ENCODE data around the gene CLIC5.

CLIC5 gene

GRCh38 chr6:46015119-46015968, at the start of gene CLIC5:
Gene CLIC5 (minus strand): TSS chr6:46015860. CDS start chr6:46015542, 318 bp downstream.
- no peaks in the 10 kb centered on the region for H3K36me3 ChIP-seq (ENCODE audit: control insufficient read depth in 1 of 2, insufficient read depth in 2 of 2, low read length in 2 of 2)
- peaks cover 8% of the 10 kb centered on the region for H3K27me3 ChIP-seq (ENCODE audit: low read depth, low read length)
- H3K4me3 ChIP-seq (ENCODE audit: low read depth in 1 of 2, low read length in 2 of 2): peak within 1 kb of the TSS; percentile 57 to 69
- peaks cover 5 to 10% of the 10 kb centered on the region in 2 donors for H3K4me1 ChIP-seq (ENCODE audit: control insufficient read depth in 1 of 2, insufficient read depth in 2 of 2, low read length in 2 of 2)
- peaks cover 0 to 6% of the 10 kb centered on the region in 2 donors for H3K9me3 ChIP-seq (ENCODE audit: control insufficient read depth in 1 of 2, low read length in 2 of 2)
- H3K27ac ChIP-seq (ENCODE audit: low read length): no peak within 1 kb of the TSS

- Histone ChIP-seq H3K36me3 (ENCODE audit: control insufficient read depth in 1 of 2, insufficient read depth in 2 of 2, low read length in 2 of 2) (no peaks in the 10 kb centered on the region), H3K27me3 (ENCODE audit: low read depth, low read length) (no peaks in the 10 kb centered on the region), H3K27ac (ENCODE audit: low read length) (no peak overlapping the region), H3K4me1 (ENCODE audit: control insufficient read depth in 1 of 2, insufficient read depth in 2 of 2, low read length in 2 of 2) (no peaks in the 10 kb centered on the region), H3K9me3 (ENCODE audit: control insufficient read depth in 1 of 2, low read length in 2 of 2) (no peaks in the 10 kb centered on the region), H3K4me3 (ENCODE audit: low read depth in 1 of 2, low read length in 2 of 2) (no peak overlapping the region)
Observed at GRCh38 chr6:46062991-46063390, 47.3 kb upstream of the CLIC5 start.

- Histone ChIP-seq H3K4me3 (ENCODE audit: low read depth in 1 of 2, low read length in 2 of 2) (no peak overlapping the region), H3K36me3 (ENCODE audit: control insufficient read depth in 1 of 2, insufficient read depth in 2 of 2, low read length in 2 of 2) (no peaks in the 10 kb centered on the region), H3K27me3 (ENCODE audit: low read depth, low read length) (no peaks in the 10 kb centered on the region), H3K27ac (ENCODE audit: low read length) (no peak overlapping the region), H3K4me1 (ENCODE audit: control insufficient read depth in 1 of 2, insufficient read depth in 2 of 2, low read length in 2 of 2) (no peaks in the 10 kb centered on the region), H3K9me3 (ENCODE audit: control insufficient read depth in 1 of 2, low read length in 2 of 2) (no peaks in the 10 kb centered on the region)
Observed at GRCh38 chr6:46062312-46062711, 46.7 kb upstream of the CLIC5 start.

GRCh38 chr6:46061497-46061896, 45.8 kb upstream of the CLIC5 start:
- Histone ChIP-seq H3K36me3 (ENCODE audit: control insufficient read depth in 1 of 2, insufficient read depth in 2 of 2, low read length in 2 of 2) (no peaks in the 10 kb centered on the region), H3K4me3 (ENCODE audit: low read depth in 1 of 2, low read length in 2 of 2) (no peak overlapping the region), H3K4me1 (ENCODE audit: control insufficient read depth in 1 of 2, insufficient read depth in 2 of 2, low read length in 2 of 2) (no peaks in the 10 kb centered on the region), H3K27ac (ENCODE audit: low read length) (no peak overlapping the region), H3K9me3 (ENCODE audit: control insufficient read depth in 1 of 2, low read length in 2 of 2) (no peaks in the 10 kb centered on the region), H3K27me3 (ENCODE audit: low read depth, low read length) (no peaks in the 10 kb centered on the region)

- no peak overlapping the region for H3K4me3 ChIP-seq (ENCODE audit: low read depth in 1 of 2, low read length in 2 of 2)
- H3K9me3 ChIP-seq (ENCODE audit: control insufficient read depth in 1 of 2, low read length in 2 of 2): no peaks in the 10 kb centered on the region
- no peaks in the 10 kb centered on the region for H3K4me1 ChIP-seq (ENCODE audit: control insufficient read depth in 1 of 2, insufficient read depth in 2 of 2, low read length in 2 of 2)
- H3K36me3 ChIP-seq (ENCODE audit: control insufficient read depth in 1 of 2, insufficient read depth in 2 of 2, low read length in 2 of 2): no peaks in the 10 kb centered on the region
- H3K27me3 ChIP-seq (ENCODE audit: low read depth, low read length): no peaks in the 10 kb centered on the region
- H3K27ac ChIP-seq (ENCODE audit: low read length): no peak overlapping the region
Observed at GRCh38 chr6:46059608-46060007, 43.9 kb upstream of the CLIC5 start.

GRCh38 chr6:46058951-46059350, 43.3 kb upstream of the CLIC5 start:
- Histone ChIP-seq H3K36me3 (ENCODE audit: control insufficient read depth in 1 of 2, insufficient read depth in 2 of 2, low read length in 2 of 2) (no peaks in the 10 kb centered on the region), H3K4me3 (ENCODE audit: low read depth in 1 of 2, low read length in 2 of 2) (no peak overlapping the region), H3K9me3 (ENCODE audit: control insufficient read depth in 1 of 2, low read length in 2 of 2) (no peaks in the 10 kb centered on the region), H3K27ac (ENCODE audit: low read length) (no peak overlapping the region), H3K4me1 (ENCODE audit: control insufficient read depth in 1 of 2, insufficient read depth in 2 of 2, low read length in 2 of 2) (no peaks in the 10 kb centered on the region), H3K27me3 (ENCODE audit: low read depth, low read length) (no peaks in the 10 kb centered on the region)

GRCh38 chr6:46057792-46058191, 42.1 kb upstream of the CLIC5 start:
- Histone ChIP-seq H3K27ac (ENCODE audit: low read length) (no peak overlapping the region), H3K9me3 (ENCODE audit: control insufficient read depth in 1 of 2, low read length in 2 of 2) (no peaks in the 10 kb centered on the region), H3K4me1 (ENCODE audit: control insufficient read depth in 1 of 2, insufficient read depth in 2 of 2, low read length in 2 of 2) (no peaks in the 10 kb centered on the region), H3K27me3 (ENCODE audit: low read depth, low read length) (no peaks in the 10 kb centered on the region), H3K36me3 (ENCODE audit: control insufficient read depth in 1 of 2, insufficient read depth in 2 of 2, low read length in 2 of 2) (no peaks in the 10 kb centered on the region), H3K4me3 (ENCODE audit: low read depth in 1 of 2, low read length in 2 of 2) (no peak overlapping the region)

- Histone ChIP-seq H3K27ac (ENCODE audit: low read length) (no peak overlapping the region), H3K36me3 (ENCODE audit: control insufficient read depth in 1 of 2, insufficient read depth in 2 of 2, low read length in 2 of 2) (no peaks in the 10 kb centered on the region), H3K4me3 (ENCODE audit: low read depth in 1 of 2, low read length in 2 of 2) (no peak overlapping the region), H3K9me3 (ENCODE audit: control insufficient read depth in 1 of 2, low read length in 2 of 2) (no peaks in the 10 kb centered on the region), H3K27me3 (ENCODE audit: low read depth, low read length) (no peaks in the 10 kb centered on the region), H3K4me1 (ENCODE audit: control insufficient read depth in 1 of 2, insufficient read depth in 2 of 2, low read length in 2 of 2) (no peaks in the 10 kb centered on the region)
Observed at GRCh38 chr6:46056906-46057529, 41.4 kb upstream of the CLIC5 start.

- H3K27me3 ChIP-seq (ENCODE audit: low read depth, low read length): no peaks in the 10 kb centered on the region
- H3K36me3 ChIP-seq (ENCODE audit: control insufficient read depth in 1 of 2, insufficient read depth in 2 of 2, low read length in 2 of 2): no peaks in the 10 kb centered on the region
- H3K4me3 ChIP-seq (ENCODE audit: low read depth in 1 of 2, low read length in 2 of 2): no peak overlapping the region
- no peaks in the 10 kb centered on the region for H3K4me1 ChIP-seq (ENCODE audit: control insufficient read depth in 1 of 2, insufficient read depth in 2 of 2, low read length in 2 of 2)
- no peaks in the 10 kb centered on the region for H3K9me3 ChIP-seq (ENCODE audit: control insufficient read depth in 1 of 2, low read length in 2 of 2)
- peak overlapping the region; percentile 56 for H3K27ac ChIP-seq (ENCODE audit: low read length)
Observed at GRCh38 chr6:46054516-46054915, 38.9 kb upstream of the CLIC5 start.

GRCh38 chr6:46053039-46053933, 37.6 kb upstream of the CLIC5 start:
- no peaks in the 10 kb centered on the region for H3K4me1 ChIP-seq (ENCODE audit: control insufficient read depth in 1 of 2, insufficient read depth in 2 of 2, low read length in 2 of 2)
- H3K36me3 ChIP-seq (ENCODE audit: control insufficient read depth in 1 of 2, insufficient read depth in 2 of 2, low read length in 2 of 2): no peaks in the 10 kb centered on the region
- peak overlapping the region; percentile 56 for H3K27ac ChIP-seq (ENCODE audit: low read length)
- H3K9me3 ChIP-seq (ENCODE audit: control insufficient read depth in 1 of 2, low read length in 2 of 2): no peaks in the 10 kb centered on the region
- H3K4me3 ChIP-seq (ENCODE audit: low read depth in 1 of 2, low read length in 2 of 2): no peak overlapping the region
- no peaks in the 10 kb centered on the region for H3K27me3 ChIP-seq (ENCODE audit: low read depth, low read length)

- no peaks in the 10 kb centered on the region for H3K27me3 ChIP-seq (ENCODE audit: low read depth, low read length)
- H3K27ac ChIP-seq (ENCODE audit: low read length): peak overlapping the region; percentile 56
- no peaks in the 10 kb centered on the region for H3K36me3 ChIP-seq (ENCODE audit: control insufficient read depth in 1 of 2, insufficient read depth in 2 of 2, low read length in 2 of 2)
- no peaks in the 10 kb centered on the region for H3K9me3 ChIP-seq (ENCODE audit: control insufficient read depth in 1 of 2, low read length in 2 of 2)
- H3K4me3 ChIP-seq (ENCODE audit: low read depth in 1 of 2, low read length in 2 of 2): no peak overlapping the region
- H3K4me1 ChIP-seq (ENCODE audit: control insufficient read depth in 1 of 2, insufficient read depth in 2 of 2, low read length in 2 of 2): no peaks in the 10 kb centered on the region
Observed at GRCh38 chr6:46052479-46052878, 36.8 kb upstream of the CLIC5 start.

Measured in muscle layer of duodenum (tissue), 2 donors.